Fibroblast of lung (primary cell): ENCODE results near the gene C16orf82. TPM values are rescaled to one million over a fixed set of nuclear protein-coding genes. Genes with fewer than 3 reads are reported as not detected.

Experiments used
- DNase-seq, 2 donors: peaks; one replicate each; pipeline versions ENCODE4 v3.0.0 to v3.0.0-alpha.2; 2010; ENCODE audit warnings: low read depth in 2 of 2
- H2AFZ ChIP-seq: 2 replicates; pipeline ENCODE4 v1.5.1; 2012; ENCODE audit warnings: low read length, control low read depth, inconsistent platforms
- H3K27ac ChIP-seq: 2 replicates; pipeline ENCODE4 v1.5.1; 2011; ENCODE audit warnings: low read length, control low read depth; ENCODE audit not compliant: insufficient read depth
- H3K27me3 ChIP-seq: 2 replicates; pipeline ENCODE4 v1.5.1; 2011; ENCODE audit warnings: mild to moderate bottlenecking, low read length; ENCODE audit not compliant: control insufficient read depth, insufficient read depth
- H3K36me3 ChIP-seq: 2 replicates; pipeline ENCODE4 v1.5.1; 2011; ENCODE audit warnings: low read length; ENCODE audit not compliant: control insufficient read depth, insufficient read depth
- H3K4me1 ChIP-seq: 2 replicates; pipeline ENCODE4 v1.5.1; 2011; ENCODE audit warnings: low read length; ENCODE audit not compliant: control insufficient read depth, insufficient read depth; ENCODE audit errors: extremely low read depth
- H3K4me2 ChIP-seq: 2 replicates; pipeline ENCODE4 v1.5.1; 2011; ENCODE audit warnings: low read length, control low read depth; ENCODE audit not compliant: insufficient read depth; ENCODE audit errors: extremely low read depth
- H3K4me3 ChIP-seq, 4 experiments: fragments of 200-600 bp in 1 of 4; sonication (generic) in 1 of 4; replicated peaks in 1 of 4; 2 replicates each; pipeline ENCODE4 v1.5.1; 2011 to 2016; ENCODE audit warnings: low read length in 4 of 4, low read depth in 3 of 4, mild to moderate bottlenecking in 3 of 4, control low read depth in 2 of 4, inconsistent platforms in 1 of 4, mixed read lengths in 1 of 4; ENCODE audit not compliant: insufficient read depth in 1 of 4; ENCODE audit errors: control extremely low read depth in 1 of 4
- H3K79me2 ChIP-seq: 2 replicates; pipeline ENCODE4 v1.5.1; 2012; ENCODE audit warnings: mild to moderate bottlenecking, low read length, inconsistent platforms; ENCODE audit not compliant: control insufficient read depth, insufficient read depth
- H3K9ac ChIP-seq: 2 replicates; pipeline ENCODE4 v1.5.1; 2011; ENCODE audit warnings: mild to moderate bottlenecking, low read length, control low read depth; ENCODE audit not compliant: insufficient read depth
- H3K9me3 ChIP-seq: 2 replicates; pipeline ENCODE4 v1.5.1; 2012; ENCODE audit warnings: low read depth, low read length; ENCODE audit not compliant: control insufficient read depth, insufficient read depth
- H4K20me1 ChIP-seq: 2 replicates; pipeline ENCODE4 v1.5.1; 2011; ENCODE audit warnings: low read length; ENCODE audit not compliant: control insufficient read depth, insufficient read depth; ENCODE audit errors: extremely low read depth
- CTCF ChIP-seq, 2 donors: IDR thresholded peaks in 1 of 2; conservative IDR thresholded peaks in 1 of 2; 1 replicate in 1 of 2; 2 replicates in 1 of 2; pipeline ENCODE4 v1.5.1; 2011 to 2012; ENCODE audit warnings: low read length in 2 of 2, control low read depth in 1 of 2, inconsistent platforms in 1 of 2, low read depth in 1 of 2, mild to moderate bottlenecking in 1 of 2
- EZH2 ChIP-seq: IDR thresholded peaks from 2 replicates; pipeline ENCODE4 v1.5.1; 2012; ENCODE audit warnings: low read length, control low read depth, mild to moderate bottlenecking; ENCODE audit errors: missing control alignments
- polyA plus RNA-seq, 2 donors: library from polyadenylated mRNA; depleted of rRNA in 1 of 2; stranded (reverse) in 1 of 2; unstranded in 1 of 2; fragments of >200 nt; gene quantifications; 2 replicates each; pipeline ENCODE4 v1.2.1, GENCODE V29; 2011 to 2012; ENCODE audit warnings: missing spikeins in 1 of 2
- total RNA-seq: library from RNA; depleted of rRNA; stranded (reverse); fragments of >200 nt; gene quantifications from 2 replicates; pipeline ENCODE4 v1.2.1, GENCODE V29; 2014

The C16orf82 gene
- total and polyA plus RNA-seq, 2 donors (not counting 1 experiment from before 2014, with no cell fraction given), result not detected

GRCh38 chr16:27052007-27052406 lies 14.7 kb upstream of the C16orf82 start:
- H3K4me3 ChIP-seq, result no peak overlapping the region
- TF ChIP-seq EZH2 (no peak), CTCF (conservative IDR thresholded peaks at IDR 0.05 in 1 of 2, IDR thresholded peaks at IDR 0.05 in 1 of 2; ENCODE audit: low read depth in 1 of 2, low read length in 2 of 2) (no peak)
- H2AFZ ChIP-seq, result no peak overlapping the region
- no peak overlapping the region for H3K27ac ChIP-seq
- no peaks in the 10 kb centered on the region for H3K79me2 ChIP-seq
- H3K4me1 ChIP-seq, result no peaks in the 10 kb centered on the region
- no peaks in the 10 kb centered on the region for H4K20me1 ChIP-seq
- no peaks in the 10 kb centered on the region for H3K9me3 ChIP-seq
- no peaks in the 10 kb centered on the region for H3K27me3 ChIP-seq
- H3K9ac ChIP-seq, result no peak overlapping the region
- no peak for DNase-seq
- H3K4me2 ChIP-seq, result peak overlapping the region; percentile 64
- H3K36me3 ChIP-seq, result no peaks in the 10 kb centered on the region

- Histone ChIP-seq H3K4me3 (no peak overlapping the region), H3K79me2 (no peaks in the 10 kb centered on the region), H3K36me3 (no peaks in the 10 kb centered on the region), H3K4me2 (no peak overlapping the region), H2AFZ (no peak overlapping the region), H4K20me1 (no peaks in the 10 kb centered on the region), H3K27ac (no peak overlapping the region), H3K27me3 (no peaks in the 10 kb centered on the region), H3K9me3 (no peaks in the 10 kb centered on the region), H3K4me1 (no peaks in the 10 kb centered on the region), H3K9ac (no peak overlapping the region)
- no peak for DNase-seq
- TF ChIP-seq CTCF (conservative IDR thresholded peaks at IDR 0.05 in 1 of 2, IDR thresholded peaks at IDR 0.05 in 1 of 2; ENCODE audit: low read depth in 1 of 2, low read length in 2 of 2) (no peak), EZH2 (no peak)
Measured at GRCh38 chr16:27053996-27054395, 12.7 kb upstream of the C16orf82 start.

- Histone ChIP-seq H2AFZ (no peak overlapping the region), H3K9me3 (no peaks in the 10 kb centered on the region), H3K9ac (no peak overlapping the region), H4K20me1 (no peaks in the 10 kb centered on the region), H3K36me3 (no peaks in the 10 kb centered on the region), H3K4me1 (no peaks in the 10 kb centered on the region), H3K27me3 (no peaks in the 10 kb centered on the region), H3K4me3 (no peak overlapping the region), H3K27ac (no peak overlapping the region), H3K4me2 (no peak overlapping the region), H3K79me2 (no peaks in the 10 kb centered on the region)
- TF ChIP-seq EZH2 (no peak), CTCF (conservative IDR thresholded peaks at IDR 0.05 in 1 of 2, IDR thresholded peaks at IDR 0.05 in 1 of 2; ENCODE audit: low read depth in 1 of 2, low read length in 2 of 2) (no peak)
- DNase-seq, result no peak
Measured at GRCh38 chr16:27058299-27058698, 8.4 kb upstream of the C16orf82 start.
